RWPE1 (cell line): ENCODE measurements around the gene BZW1.

Source experiments
- CTCF ChIA-PET: fragments of 350-600 bp; sonication (Branson Sonifier 250); formaldehyde crosslinking; extraction: SDS; loops from one replicate; lab custom pipeline; 2021; lab: Yijun Ruan, JAX
- POLR2A ChIA-PET: fragments of 400-600 bp; formaldehyde crosslinking; extraction: SDS; loops from one replicate; lab custom pipeline; 2020; ENCODE audit warnings: antibody characterized with exemption; ENCODE audit not compliant: low non-redundant PET; lab: Yijun Ruan, JAX
- DNase-seq: peaks from one replicate; pipeline ENCODE4 v3.0.0; 2012; ENCODE audit warnings: low spot score
- H3K27ac ChIP-seq: fragments of 450-650 bp; 2 replicates; pipeline ENCODE4 v1.5.1; 2017
- TF ChIP-seq, protein P1 (sequence below): fragments of 450-650 bp; conservative IDR thresholded peaks from 2 replicates; pipeline ENCODE4 v1.5.1; 2017; ENCODE audit warnings: low read depth, mild to moderate bottlenecking

The BZW1 gene

DNA sequence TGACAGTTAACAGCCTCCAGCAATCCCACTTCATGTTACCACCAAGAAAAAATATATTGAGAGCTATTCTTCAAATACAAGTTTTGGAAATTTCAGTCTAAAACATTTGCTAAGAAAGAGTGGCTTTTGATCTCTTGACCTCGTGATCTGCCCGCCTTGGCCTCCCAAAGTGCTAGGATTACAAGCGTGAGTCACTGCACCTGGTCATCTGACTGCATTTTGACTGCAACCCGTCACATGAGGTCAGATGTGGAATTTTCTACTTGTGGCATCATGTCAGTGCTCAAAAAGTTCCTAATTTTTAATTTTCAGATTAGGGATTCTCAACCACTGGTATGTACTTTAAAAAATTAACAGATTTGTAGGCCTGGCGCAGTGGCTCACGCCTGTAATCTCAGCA, 61.9 kb downstream of the BZW1 start:
- TF ChIP-seq, protein P1, sequence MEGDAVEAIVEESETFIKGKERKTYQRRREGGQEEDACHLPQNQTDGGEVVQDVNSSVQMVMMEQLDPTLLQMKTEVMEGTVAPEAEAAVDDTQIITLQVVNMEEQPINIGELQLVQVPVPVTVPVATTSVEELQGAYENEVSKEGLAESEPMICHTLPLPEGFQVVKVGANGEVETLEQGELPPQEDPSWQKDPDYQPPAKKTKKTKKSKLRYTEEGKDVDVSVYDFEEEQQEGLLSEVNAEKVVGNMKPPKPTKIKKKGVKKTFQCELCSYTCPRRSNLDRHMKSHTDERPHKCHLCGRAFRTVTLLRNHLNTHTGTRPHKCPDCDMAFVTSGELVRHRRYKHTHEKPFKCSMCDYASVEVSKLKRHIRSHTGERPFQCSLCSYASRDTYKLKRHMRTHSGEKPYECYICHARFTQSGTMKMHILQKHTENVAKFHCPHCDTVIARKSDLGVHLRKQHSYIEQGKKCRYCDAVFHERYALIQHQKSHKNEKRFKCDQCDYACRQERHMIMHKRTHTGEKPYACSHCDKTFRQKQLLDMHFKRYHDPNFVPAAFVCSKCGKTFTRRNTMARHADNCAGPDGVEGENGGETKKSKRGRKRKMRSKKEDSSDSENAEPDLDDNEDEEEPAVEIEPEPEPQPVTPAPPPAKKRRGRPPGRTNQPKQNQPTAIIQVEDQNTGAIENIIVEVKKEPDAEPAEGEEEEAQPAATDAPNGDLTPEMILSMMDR: no peak
- ChIA-PET CTCF (no interaction called here), POLR2A (no interaction called here)
- H3K27ac ChIP-seq: no peak overlapping the region
- DNase-seq: no peak
